HL-60 (cell line): ENCODE data around the gene SOX3.

Experiments used
- GABPA ChIP-seq: IDR thresholded peaks from 2 replicates; pipeline ENCODE4 v1.6.1; 2012; ENCODE audit warnings: low read depth
- POLR2AphosphoS5 ChIP-seq: IDR thresholded peaks from 2 replicates; pipeline ENCODE4 v1.6.1; 2012; ENCODE audit warnings: low read depth
- TF ChIP-seq, protein P1 (sequence below): IDR thresholded peaks from one replicate; pipeline ENCODE4 v1.5.1; 2011; ENCODE audit warnings: low read length, control low read depth, inconsistent platforms; ENCODE audit not compliant: insufficient read depth
- TF ChIP-seq, protein P2 (sequence below): IDR thresholded peaks from 2 replicates; pipeline ENCODE4 v1.6.1; 2012; ENCODE audit warnings: low read depth; ENCODE audit not compliant: insufficient replicate concordance

DNA sequence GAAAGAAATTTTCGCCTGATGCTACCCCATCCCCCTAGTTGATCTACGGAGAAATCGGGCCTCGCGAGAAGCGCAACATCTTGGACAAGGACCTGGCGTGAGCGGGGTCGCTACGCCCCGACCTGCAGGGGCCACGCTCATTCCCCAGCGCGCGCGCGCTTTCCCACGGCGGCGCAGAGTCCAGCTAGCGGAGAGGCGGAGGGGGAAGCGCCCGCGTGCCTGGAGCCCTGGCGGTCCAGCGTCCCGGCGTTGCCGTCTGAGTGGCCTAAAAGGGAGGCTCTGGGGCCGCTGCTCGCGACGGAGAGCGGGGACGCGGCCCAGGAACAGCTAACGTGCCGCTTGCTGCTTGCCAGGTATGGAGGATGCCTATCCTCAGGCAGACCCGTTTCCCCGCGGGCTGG is 6.0 kb upstream of the SOX3 start:
- TF ChIP-seq, protein P1, sequence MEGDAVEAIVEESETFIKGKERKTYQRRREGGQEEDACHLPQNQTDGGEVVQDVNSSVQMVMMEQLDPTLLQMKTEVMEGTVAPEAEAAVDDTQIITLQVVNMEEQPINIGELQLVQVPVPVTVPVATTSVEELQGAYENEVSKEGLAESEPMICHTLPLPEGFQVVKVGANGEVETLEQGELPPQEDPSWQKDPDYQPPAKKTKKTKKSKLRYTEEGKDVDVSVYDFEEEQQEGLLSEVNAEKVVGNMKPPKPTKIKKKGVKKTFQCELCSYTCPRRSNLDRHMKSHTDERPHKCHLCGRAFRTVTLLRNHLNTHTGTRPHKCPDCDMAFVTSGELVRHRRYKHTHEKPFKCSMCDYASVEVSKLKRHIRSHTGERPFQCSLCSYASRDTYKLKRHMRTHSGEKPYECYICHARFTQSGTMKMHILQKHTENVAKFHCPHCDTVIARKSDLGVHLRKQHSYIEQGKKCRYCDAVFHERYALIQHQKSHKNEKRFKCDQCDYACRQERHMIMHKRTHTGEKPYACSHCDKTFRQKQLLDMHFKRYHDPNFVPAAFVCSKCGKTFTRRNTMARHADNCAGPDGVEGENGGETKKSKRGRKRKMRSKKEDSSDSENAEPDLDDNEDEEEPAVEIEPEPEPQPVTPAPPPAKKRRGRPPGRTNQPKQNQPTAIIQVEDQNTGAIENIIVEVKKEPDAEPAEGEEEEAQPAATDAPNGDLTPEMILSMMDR = no peak
- TF ChIP-seq GABPA = no peak
- TF ChIP-seq, protein P2, sequence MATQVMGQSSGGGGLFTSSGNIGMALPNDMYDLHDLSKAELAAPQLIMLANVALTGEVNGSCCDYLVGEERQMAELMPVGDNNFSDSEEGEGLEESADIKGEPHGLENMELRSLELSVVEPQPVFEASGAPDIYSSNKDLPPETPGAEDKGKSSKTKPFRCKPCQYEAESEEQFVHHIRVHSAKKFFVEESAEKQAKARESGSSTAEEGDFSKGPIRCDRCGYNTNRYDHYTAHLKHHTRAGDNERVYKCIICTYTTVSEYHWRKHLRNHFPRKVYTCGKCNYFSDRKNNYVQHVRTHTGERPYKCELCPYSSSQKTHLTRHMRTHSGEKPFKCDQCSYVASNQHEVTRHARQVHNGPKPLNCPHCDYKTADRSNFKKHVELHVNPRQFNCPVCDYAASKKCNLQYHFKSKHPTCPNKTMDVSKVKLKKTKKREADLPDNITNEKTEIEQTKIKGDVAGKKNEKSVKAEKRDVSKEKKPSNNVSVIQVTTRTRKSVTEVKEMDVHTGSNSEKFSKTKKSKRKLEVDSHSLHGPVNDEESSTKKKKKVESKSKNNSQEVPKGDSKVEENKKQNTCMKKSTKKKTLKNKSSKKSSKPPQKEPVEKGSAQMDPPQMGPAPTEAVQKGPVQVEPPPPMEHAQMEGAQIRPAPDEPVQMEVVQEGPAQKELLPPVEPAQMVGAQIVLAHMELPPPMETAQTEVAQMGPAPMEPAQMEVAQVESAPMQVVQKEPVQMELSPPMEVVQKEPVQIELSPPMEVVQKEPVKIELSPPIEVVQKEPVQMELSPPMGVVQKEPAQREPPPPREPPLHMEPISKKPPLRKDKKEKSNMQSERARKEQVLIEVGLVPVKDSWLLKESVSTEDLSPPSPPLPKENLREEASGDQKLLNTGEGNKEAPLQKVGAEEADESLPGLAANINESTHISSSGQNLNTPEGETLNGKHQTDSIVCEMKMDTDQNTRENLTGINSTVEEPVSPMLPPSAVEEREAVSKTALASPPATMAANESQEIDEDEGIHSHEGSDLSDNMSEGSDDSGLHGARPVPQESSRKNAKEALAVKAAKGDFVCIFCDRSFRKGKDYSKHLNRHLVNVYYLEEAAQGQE = no peak
- no peak for TF ChIP-seq POLR2AphosphoS5
